H9 (cell line): Measurements from ENCODE around the gene TNPO1. TPM values are rescaled to one million over a fixed set of nuclear protein-coding genes. Genes with fewer than 3 reads are reported as not detected.
"Not testable (repeated sequence)": the region's sequence is repeated elsewhere in the genome, so short reads cannot be mapped to it uniquely, and the experiment has no call there.

Experiments
- DNase-seq: peaks from one replicate; pipeline ENCODE4 v3.0.0-alpha.2; 2017
- H2AFZ ChIP-seq: one replicate; pipeline ENCODE4 v1.6.1; 2013; ENCODE audit warnings: mild to moderate bottlenecking, low read length, control low read depth, moderate library complexity
- H2AK5ac ChIP-seq: 2 replicates; pipeline ENCODE4 v1.6.1; 2013; ENCODE audit warnings: low read length, control low read depth, mixed read lengths; ENCODE audit not compliant: insufficient read length
- H2BK120ac ChIP-seq: one replicate; pipeline ENCODE4 v1.6.1; 2013; ENCODE audit warnings: low read depth, mild to moderate bottlenecking, low read length, control low read depth, inconsistent platforms; ENCODE audit not compliant: poor library complexity, severe bottlenecking
- H2BK12ac ChIP-seq: 2 replicates; pipeline ENCODE4 v1.6.1; 2013; ENCODE audit warnings: low read length, control low read depth, mixed read lengths, low read depth; ENCODE audit not compliant: insufficient read length
- H2BK15ac ChIP-seq: 2 replicates; pipeline ENCODE4 v1.6.1; 2013; ENCODE audit warnings: low read depth, low read length, control low read depth
- H2BK20ac ChIP-seq: one replicate; pipeline ENCODE4 v1.6.1; 2013; ENCODE audit warnings: low read depth, mild to moderate bottlenecking, low read length, control low read depth, inconsistent platforms; ENCODE audit not compliant: poor library complexity, severe bottlenecking
- H2BK5ac ChIP-seq: 2 replicates; pipeline ENCODE4 v1.6.1; 2013; ENCODE audit warnings: low read length, control low read depth, mixed read lengths; ENCODE audit not compliant: insufficient read length
- H3K14ac ChIP-seq: 2 replicates; pipeline ENCODE4 v1.6.1; 2013; ENCODE audit warnings: low read length, control low read depth; ENCODE audit not compliant: insufficient read depth
- H3K18ac ChIP-seq: 2 replicates; pipeline ENCODE4 v1.6.1; 2013; ENCODE audit warnings: low read depth, mild to moderate bottlenecking, mixed read lengths, low read length, control low read depth; ENCODE audit not compliant: insufficient read length
- H3K23ac ChIP-seq: 2 replicates; pipeline ENCODE4 v1.6.1; 2013; ENCODE audit warnings: low read length, control low read depth, mixed read lengths, low read depth; ENCODE audit not compliant: insufficient read length
- H3K23me2 ChIP-seq: 2 replicates; pipeline ENCODE4 v1.6.1; 2013; ENCODE audit warnings: low read depth, mild to moderate bottlenecking, mixed read lengths, low read length, control low read depth; ENCODE audit not compliant: insufficient read length, poor library complexity, severe bottlenecking
- H3K27ac ChIP-seq: 2 replicates; pipeline ENCODE4 v1.5.1; 2013; ENCODE audit warnings: low read length, control low read depth, mixed read lengths, low read depth; ENCODE audit not compliant: insufficient read length
- H3K27me3 ChIP-seq: 2 replicates; pipeline ENCODE4 v1.6.1; 2013; ENCODE audit warnings: low read length, control low read depth, inconsistent platforms; ENCODE audit not compliant: insufficient read depth
- H3K4ac ChIP-seq: 2 replicates; pipeline ENCODE4 v1.6.1; 2013; ENCODE audit warnings: low read depth, mild to moderate bottlenecking, control low read depth, inconsistent platforms, low read length, moderate library complexity
- H3K4me1 ChIP-seq: 2 replicates; pipeline ENCODE4 v1.6.1; 2013; ENCODE audit warnings: low read length, control low read depth, inconsistent platforms; ENCODE audit not compliant: insufficient read depth
- H3K4me2 ChIP-seq: 2 replicates; pipeline ENCODE4 v1.6.1; 2013; ENCODE audit warnings: low read length, control low read depth, mixed read lengths; ENCODE audit not compliant: insufficient read length, insufficient read depth
- H3K56ac ChIP-seq: 2 replicates; pipeline ENCODE4 v1.6.1; 2013; ENCODE audit warnings: low read depth, mild to moderate bottlenecking, mixed read lengths, low read length, control low read depth; ENCODE audit not compliant: insufficient read length
- H3K79me1 ChIP-seq: 2 replicates; pipeline ENCODE4 v1.6.1; 2013; ENCODE audit warnings: low read depth, mild to moderate bottlenecking, moderate library complexity, low read length, control low read depth, inconsistent platforms; ENCODE audit not compliant: insufficient read depth, poor library complexity, severe bottlenecking
- H3K79me2 ChIP-seq: 2 replicates; pipeline ENCODE4 v1.6.1; 2013; ENCODE audit warnings: low read length, control low read depth, inconsistent platforms; ENCODE audit not compliant: insufficient read depth
- H3K9ac ChIP-seq: 2 replicates; pipeline ENCODE4 v1.6.1; 2013; ENCODE audit warnings: low read length, control low read depth, mixed read lengths; ENCODE audit not compliant: insufficient read length; ENCODE audit errors: extremely low read depth
- H3K9me3 ChIP-seq: one replicate; pipeline ENCODE4 v1.6.1; 2013; ENCODE audit warnings: low read depth, low read length, inconsistent platforms; ENCODE audit not compliant: control insufficient read depth
- H3T11ph ChIP-seq: one replicate; pipeline ENCODE4 v1.6.1; 2013; ENCODE audit warnings: mild to moderate bottlenecking, low read length, control low read depth, inconsistent platforms
- H4K20me1 ChIP-seq: one replicate; pipeline ENCODE4 v1.6.1; 2013; ENCODE audit not compliant: control insufficient read depth, insufficient read length, insufficient read depth
- H4K5ac ChIP-seq: 2 replicates; pipeline ENCODE4 v1.6.1; 2013; ENCODE audit warnings: low read depth, mild to moderate bottlenecking, mixed read lengths, low read length, control low read depth; ENCODE audit not compliant: insufficient read length
- H4K8ac ChIP-seq: replicated peaks from 2 replicates; pipeline ENCODE4 v1.6.1; 2013; ENCODE audit warnings: low read length, control low read depth, mixed read lengths, low read depth; ENCODE audit not compliant: insufficient read length
- H4K91ac ChIP-seq: 2 replicates; pipeline ENCODE4 v1.6.1; 2013; ENCODE audit warnings: low read depth, mild to moderate bottlenecking, moderate library complexity, mixed read lengths, low read length, control low read depth; ENCODE audit not compliant: insufficient read length
- H3K27ac Mint-ChIP-seq, 3 experiments: 2 replicates in 2 of 3; 3 replicates in 1 of 3; pipeline ENCODE4 v1.8.0; 2020 to 2021; ENCODE audit warnings: mixed read lengths in 3 of 3, mild to moderate bottlenecking in 1 of 3, moderate library complexity in 1 of 3
- H3K27me3 Mint-ChIP-seq: 2 replicates; pipeline ENCODE4 v1.8.0; 2021; ENCODE audit warnings: low read depth, mild to moderate bottlenecking, moderate library complexity, mixed read lengths
- H3K36me3 Mint-ChIP-seq, 3 experiments: 2 replicates in 2 of 3; 3 replicates in 1 of 3; pipeline ENCODE4 v1.8.0; 2020 to 2021; ENCODE audit warnings: low read depth in 3 of 3, mixed read lengths in 3 of 3; ENCODE audit not compliant: insufficient read depth in 1 of 3
- H3K4me1 Mint-ChIP-seq, 2 experiments: 2 replicates each; pipeline ENCODE4 v1.8.0; 2020; ENCODE audit warnings: mixed read lengths in 2 of 2
- H3K4me3 Mint-ChIP-seq, 2 experiments: 2 replicates in 1 of 2; 3 replicates in 1 of 2; pipeline ENCODE4 v1.8.0; 2020 to 2021; ENCODE audit warnings: mild to moderate bottlenecking in 2 of 2, mixed read lengths in 2 of 2, moderate library complexity in 1 of 2
- H3K9me3 Mint-ChIP-seq, 2 experiments: 2 replicates in 1 of 2; 3 replicates in 1 of 2; pipeline ENCODE4 v1.8.0; 2020; ENCODE audit warnings: mild to moderate bottlenecking in 2 of 2, mixed read lengths in 2 of 2, moderate library complexity in 1 of 2
- CTCF ChIP-seq: fragments of 200-600 bp; sonication (generic); conservative IDR thresholded peaks from 3 replicates; pipeline ENCODE4 v1.8.0; 2021; ENCODE audit warnings: antibody characterized with exemption, mild to moderate bottlenecking
- WGBS: extraction: QIAGEN DNeasy Blood & Tissue Kit; methylation state at CpG from one replicate; pipeline ENCODE4 v1.1.7; 2013; ENCODE audit warnings: missing lambda C conversion rate, low lambda C conversion rate, mixed read lengths; ENCODE audit not compliant: insufficient read length; ENCODE audit errors: extremely low coverage; 5-methylcytosine and 5-hydroxymethylcytosine counted together
- total RNA-seq: library from RNA; stranded (reverse); gene quantifications from 2 replicates; pipeline ENCODE4 v1.2.1, GENCODE V29; 2021

The TNPO1 gene
- total RNA-seq, 1 experiment from 2014 or later: 164 TPM

DNA sequence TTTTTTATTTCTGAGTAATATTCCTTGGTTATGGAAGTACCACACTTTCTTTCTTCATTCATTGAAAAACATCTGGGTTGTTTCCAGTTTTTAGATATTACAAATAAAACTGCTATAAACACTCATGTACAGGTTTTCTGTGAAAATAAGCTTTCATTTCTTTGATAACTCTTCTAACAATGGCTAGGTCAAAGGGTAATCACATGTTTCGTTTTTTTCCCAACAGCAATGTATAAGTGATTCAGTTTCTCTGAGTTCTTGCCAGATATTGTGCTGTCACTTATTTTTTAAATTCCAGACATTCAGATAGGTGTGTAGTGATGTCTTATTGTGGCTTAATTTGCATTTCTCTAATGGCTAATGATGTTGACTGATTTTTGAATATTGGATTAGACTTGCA lies 16.7 kb upstream of the TNPO1 start:
- DNase-seq: no peak
- Histone ChIP-seq H3K27ac (no peak overlapping the region), H2AFZ (no peak overlapping the region), H3K9me3 (no peaks in the 10 kb centered on the region), H3K4me1 (no peaks in the 10 kb centered on the region), H4K5ac (no peak overlapping the region), H3K79me2 (no peaks in the 10 kb centered on the region), H3K27me3 (no peaks in the 10 kb centered on the region), H3K23ac (no peak overlapping the region), H2BK20ac (no peak overlapping the region), H4K8ac (no peak overlapping the region), H3T11ph (no peak overlapping the region), H2BK120ac (no peak overlapping the region), H3K4me2 (no peak overlapping the region), H4K20me1 (no peaks in the 10 kb centered on the region), H3K23me2 (no peaks in the 10 kb centered on the region), H3K18ac (no peak overlapping the region), H2BK12ac (no peak overlapping the region), H3K4ac (no peak overlapping the region), H3K14ac (no peak overlapping the region), H4K91ac (no peak overlapping the region), H3K9ac (no peak overlapping the region), H2BK15ac (no peak overlapping the region), H3K56ac (no peak overlapping the region), H2AK5ac (no peak overlapping the region), H2BK5ac (no peak overlapping the region), H3K79me1 (no peaks in the 10 kb centered on the region)
- H3K4me3 Mint-ChIP-seq: no peak overlapping the region
- H3K36me3 Mint-ChIP-seq: no peaks in the 10 kb centered on the region
- H3K27ac Mint-ChIP-seq: no peak overlapping the region
- no CpG with 5 or more reads among the region's 1 CpG for WGBS
- TF ChIP-seq CTCF: no peak
- H3K4me1 Mint-ChIP-seq: no peaks in the 10 kb centered on the region
- no peaks in the 10 kb centered on the region; the same call in 1 of the 2 replicates for H3K27me3 Mint-ChIP-seq
- H3K9me3 Mint-ChIP-seq: peaks cover 0 to 4% of the 10 kb centered on the region in 2 experiments; a peak in 1 of 5 replicates

GRCh38 chr5:72808637-72809036 lies 7.8 kb upstream of the TNPO1 start:
- H3K4me3 Mint-ChIP-seq, H2AK5ac ChIP-seq, H3K4me1 ChIP-seq, H2AFZ ChIP-seq, H3K23me2 ChIP-seq, H4K5ac ChIP-seq, H3K36me3 Mint-ChIP-seq, H3K23ac ChIP-seq, H3K56ac ChIP-seq, H3T11ph ChIP-seq, H2BK120ac ChIP-seq, H3K9ac ChIP-seq, H3K27me3 ChIP-seq, H4K8ac ChIP-seq, H3K4me2 ChIP-seq, H3K27ac ChIP-seq, H3K14ac ChIP-seq, H3K9me3 Mint-ChIP-seq, H2BK15ac ChIP-seq, H4K91ac ChIP-seq, H2BK20ac ChIP-seq, H3K4ac ChIP-seq, H2BK5ac ChIP-seq, H3K9me3 ChIP-seq, H3K79me2 ChIP-seq, H3K79me1 ChIP-seq, DNase-seq, H3K4me1 Mint-ChIP-seq, H3K18ac ChIP-seq, H3K27ac Mint-ChIP-seq, H3K27me3 Mint-ChIP-seq, H4K20me1 ChIP-seq, H2BK12ac ChIP-seq: not testable (repeated sequence)
- no CpG with 5 or more reads among the region's 4 CpGs for WGBS
